ENCODE data around the gene MCHR1.
"Not testable (repeated sequence)": the region's sequence is repeated elsewhere in the genome, so short reads cannot be mapped to it uniquely, and the experiment has no call there.

MCHR1 gene

DNA sequence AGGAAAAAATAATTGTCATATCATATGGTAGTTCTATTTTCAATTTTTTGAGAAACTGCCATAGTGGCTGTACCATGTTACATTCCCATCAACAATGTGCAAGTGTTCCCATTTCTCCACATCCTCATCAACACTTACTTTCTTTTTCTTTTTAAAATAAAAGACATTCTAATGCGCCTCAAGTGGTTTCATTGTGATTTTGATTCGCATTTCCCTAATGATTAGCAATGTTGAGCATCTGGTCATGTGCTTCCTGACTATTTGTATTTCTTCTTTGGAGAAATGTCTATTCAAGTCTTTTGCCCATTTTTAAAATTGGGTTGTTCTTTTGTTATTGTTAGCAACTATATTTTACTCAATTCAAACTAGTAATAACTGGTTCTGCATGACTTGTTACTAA lies 8.4 kb downstream of the MCHR1 start:
- no peak for DNase-seq (ENCODE audit: low read depth, low spot score)

DNA sequence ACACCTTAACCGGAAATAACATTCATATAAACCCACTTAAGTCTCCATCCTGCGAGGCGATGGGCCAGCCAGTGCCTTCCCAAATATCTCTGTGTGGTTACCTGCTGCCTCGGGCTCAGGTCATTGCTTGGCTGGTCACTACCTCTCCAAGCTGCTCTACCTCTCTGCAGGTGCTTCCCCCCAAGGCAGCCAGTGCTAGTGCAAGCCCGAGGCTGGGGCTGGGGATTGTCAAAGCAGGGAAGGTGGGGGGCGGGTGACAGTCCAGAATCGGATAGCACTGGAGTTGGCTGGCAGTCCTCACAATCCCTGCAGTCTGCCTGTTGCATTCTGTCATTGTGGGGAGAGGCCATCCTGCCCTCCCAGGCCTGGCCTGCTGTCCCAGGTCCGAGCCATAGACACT lies 11.1 kb downstream of the MCHR1 start:
- DNase-seq (ENCODE audit: low read depth, low spot score) = no peak

DNA sequence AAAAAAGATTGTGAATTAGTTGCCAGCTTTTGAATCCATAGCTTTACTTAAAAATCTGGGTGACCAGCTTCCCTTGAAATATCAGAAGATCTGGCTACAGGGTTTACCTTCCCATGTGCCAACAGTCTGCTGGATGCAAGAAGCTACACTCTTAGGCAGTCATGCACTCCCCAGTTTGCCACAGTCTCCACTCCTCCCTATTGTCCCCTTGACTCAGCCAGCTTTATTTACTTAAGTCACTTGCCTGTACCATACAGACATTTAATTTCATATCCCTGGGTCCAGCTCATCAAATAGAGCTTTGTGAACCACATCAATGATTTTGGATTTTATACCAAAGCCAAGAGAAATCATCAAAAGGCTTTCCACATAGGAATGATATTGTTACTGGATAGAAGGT lies 12.2 kb downstream of the MCHR1 start:
- no peak for DNase-seq (ENCODE audit: low read depth, low spot score)

DNA sequence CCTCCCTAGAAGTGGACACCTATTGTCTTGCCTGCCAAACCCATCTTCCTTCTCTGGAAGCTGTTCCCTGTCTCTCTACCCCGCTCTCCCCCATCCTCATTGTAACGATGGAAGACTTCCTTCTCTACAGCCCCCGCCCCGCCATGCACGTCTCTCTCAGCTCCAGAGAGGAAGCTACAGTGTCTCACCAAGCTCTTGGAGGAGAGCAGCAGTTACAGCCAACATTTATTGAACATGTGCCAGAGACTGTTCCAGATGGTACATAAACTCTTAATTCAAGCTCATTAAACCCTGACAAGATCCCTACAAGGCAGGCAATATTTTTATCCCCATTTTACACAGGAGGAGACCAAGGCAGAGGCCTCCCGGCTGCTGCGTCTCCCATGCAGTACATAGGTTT lies 15.1 kb downstream of the MCHR1 start:
- no peak for DNase-seq (ENCODE audit: low read depth, low spot score)

DNA sequence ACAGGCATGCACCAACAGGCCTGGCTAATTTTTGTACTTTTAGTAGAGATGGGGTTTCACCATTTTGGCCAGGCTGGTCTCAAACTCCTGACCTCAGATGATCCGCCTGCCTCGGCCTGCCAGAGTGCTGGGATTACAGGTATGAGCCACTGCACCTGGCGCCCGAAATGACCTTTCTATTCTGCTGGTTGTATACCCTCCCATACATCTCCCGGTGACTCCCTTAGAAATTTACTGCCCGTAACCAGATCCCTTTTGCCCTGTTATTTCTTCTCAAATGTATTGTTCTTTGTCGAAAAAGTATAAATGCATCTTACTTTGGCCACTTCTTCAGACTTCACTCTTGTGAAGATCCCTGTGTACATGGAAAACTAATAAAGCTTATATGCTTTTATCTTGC lies 22.0 kb downstream of the MCHR1 start:
- DNase-seq (ENCODE audit: low read depth, low spot score) = no peak

DNA sequence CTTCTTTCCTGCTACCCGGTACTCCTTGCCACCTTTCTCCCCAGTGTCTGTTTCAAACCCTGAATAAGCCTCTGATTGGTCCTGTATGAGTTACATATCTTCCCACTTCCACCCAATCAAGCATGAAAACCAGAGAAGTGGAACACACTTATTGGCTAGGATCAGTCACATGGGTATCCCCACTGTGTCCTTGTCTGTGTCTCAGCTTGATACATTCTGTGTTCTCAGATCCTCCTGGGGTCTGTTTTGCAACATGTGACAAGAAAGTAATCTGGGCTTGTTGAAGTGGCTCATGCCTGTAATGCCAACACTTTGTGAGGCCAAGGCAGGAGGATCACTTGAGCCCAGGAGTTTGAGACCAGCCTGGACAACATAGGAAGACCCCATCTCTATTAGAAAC lies 23.9 kb downstream of the MCHR1 start:
- DNase-seq (ENCODE audit: low read depth, low spot score) = no peak

DNA sequence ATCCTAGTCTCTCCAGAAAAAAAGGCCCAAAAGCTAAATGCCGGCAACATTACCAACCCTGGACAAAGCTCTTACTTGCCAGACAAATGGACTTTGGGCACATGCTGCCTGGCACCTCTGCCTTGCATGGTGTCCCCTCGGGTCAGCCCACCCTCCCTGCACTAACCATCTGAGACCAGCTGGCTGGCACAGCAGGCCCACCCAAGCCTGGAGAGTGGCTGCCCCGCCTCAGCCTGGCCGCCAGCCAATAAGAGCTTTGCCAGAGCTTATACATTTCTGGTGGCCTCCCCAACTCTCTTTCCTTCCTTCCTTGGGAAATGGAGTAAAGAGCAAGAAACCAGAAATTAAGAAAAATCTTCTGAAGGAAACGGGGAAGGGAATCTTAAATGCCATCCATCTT lies 24.5 kb downstream of the MCHR1 start:
- no peak for DNase-seq (ENCODE audit: low read depth, low spot score)

DNA sequence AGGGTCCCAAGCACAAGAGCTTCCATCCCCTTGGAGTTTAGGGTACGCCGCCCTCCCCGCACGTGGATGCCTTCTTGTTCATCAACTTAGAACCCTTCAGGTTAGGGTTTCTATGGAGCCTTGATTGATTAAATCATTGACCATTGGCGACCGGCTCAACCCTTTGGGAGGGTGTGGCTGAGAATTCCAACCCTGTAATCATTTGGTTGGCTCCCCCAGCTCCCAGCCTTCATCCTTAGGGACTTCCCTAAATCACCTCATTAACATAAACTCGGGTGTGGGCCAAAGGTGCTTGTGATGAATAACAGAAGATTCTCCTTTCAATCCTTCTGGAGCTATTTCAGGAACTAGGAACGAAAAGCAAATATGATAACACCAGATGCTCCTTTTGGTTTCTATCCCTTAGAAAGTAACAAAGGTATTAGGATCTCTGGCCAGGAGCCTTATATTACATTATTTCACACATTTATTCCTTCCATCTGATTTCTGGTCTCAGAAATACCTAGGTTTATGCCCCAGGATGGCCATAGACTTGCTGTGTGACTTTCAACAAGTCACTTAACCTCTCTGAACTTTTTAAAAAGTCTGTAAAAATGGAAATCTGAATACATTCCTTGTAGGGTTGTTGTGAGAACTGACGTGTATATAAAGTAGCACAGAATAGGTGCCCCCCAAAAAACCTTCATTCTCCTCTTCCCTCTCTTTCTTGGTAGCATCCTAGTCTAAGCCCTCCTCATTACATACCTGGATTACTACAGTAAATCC lies 26.8 kb downstream of the MCHR1 start:
- DNase-seq (ENCODE audit: low read depth, low spot score) = no peak

DNA sequence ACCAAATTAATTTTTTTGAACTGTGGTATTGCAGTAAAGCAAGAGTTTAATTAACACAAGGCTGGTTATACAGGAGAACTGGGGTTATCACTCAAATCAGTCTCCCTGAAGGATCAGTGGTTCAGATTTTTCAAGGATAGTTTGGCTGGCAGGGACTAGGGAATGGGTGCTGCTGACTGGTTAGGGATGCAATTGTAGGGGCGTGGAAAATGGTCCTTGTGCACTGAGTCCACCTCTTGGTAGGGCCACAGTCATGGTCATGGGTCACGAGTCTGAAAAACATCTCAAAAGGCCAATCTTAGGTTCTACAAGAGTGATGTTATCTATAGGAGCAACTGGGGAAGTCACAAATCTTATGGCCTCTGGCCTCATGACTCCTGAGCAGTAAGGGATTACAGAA lies 27.9 kb downstream of the MCHR1 start:
- DNase-seq (ENCODE audit: low read depth, low spot score) = no peak

DNA sequence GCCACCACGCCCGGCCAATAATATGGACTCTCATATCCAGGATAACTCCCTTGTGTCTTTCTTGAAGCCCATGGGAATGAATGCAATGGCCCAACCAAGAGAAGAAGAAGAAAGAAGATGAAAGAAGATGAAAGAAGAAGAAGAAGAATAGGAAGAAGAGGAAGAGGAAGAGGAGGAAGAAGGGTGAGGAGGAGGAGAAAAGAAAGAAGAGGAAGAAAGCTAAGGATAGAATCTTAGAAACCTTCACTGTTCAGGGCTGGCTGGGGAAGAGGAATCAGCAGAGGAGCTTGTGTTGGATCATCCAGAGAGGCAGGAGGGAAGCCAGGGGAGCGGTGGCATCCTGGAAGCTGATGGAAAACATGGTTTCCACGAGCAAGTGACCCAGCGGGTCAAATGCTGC lies 28.9 kb downstream of the MCHR1 start:
- no peak for DNase-seq (ENCODE audit: low read depth, low spot score)

DNA sequence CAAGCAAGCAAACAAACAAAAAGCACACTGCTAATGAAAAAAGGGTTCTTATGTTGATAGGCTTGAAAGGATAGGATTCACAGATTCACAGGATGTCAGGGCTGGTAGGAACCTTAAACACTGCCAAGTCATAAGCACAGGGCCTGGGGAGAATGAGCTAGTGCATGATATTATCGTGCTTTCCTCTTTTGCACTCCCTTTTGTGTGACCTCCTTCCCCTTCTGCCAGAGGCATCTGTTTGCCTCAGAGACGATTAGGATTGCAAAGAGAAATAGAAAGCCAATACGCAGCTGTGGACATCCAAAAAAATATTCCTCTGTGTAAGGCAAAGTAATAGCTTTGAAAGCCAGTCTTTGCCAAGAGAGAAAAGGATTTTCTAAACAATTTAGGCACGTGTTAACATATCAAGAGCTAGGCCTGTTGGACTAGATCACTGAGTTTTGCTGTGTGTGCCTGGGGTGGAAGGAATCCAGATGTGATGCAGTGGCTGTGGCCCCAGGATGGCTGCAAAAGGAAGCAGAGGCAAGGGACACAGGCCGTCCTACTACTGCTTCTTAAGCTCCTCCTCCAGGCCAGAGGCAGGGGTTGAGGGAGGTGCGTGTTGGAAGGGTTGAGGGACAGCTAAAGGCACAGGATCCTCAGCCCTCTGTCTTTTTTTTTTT lies 30.6 kb downstream of the MCHR1 start:
- DNase-seq (ENCODE audit: low read depth, low spot score) = no peak

DNA sequence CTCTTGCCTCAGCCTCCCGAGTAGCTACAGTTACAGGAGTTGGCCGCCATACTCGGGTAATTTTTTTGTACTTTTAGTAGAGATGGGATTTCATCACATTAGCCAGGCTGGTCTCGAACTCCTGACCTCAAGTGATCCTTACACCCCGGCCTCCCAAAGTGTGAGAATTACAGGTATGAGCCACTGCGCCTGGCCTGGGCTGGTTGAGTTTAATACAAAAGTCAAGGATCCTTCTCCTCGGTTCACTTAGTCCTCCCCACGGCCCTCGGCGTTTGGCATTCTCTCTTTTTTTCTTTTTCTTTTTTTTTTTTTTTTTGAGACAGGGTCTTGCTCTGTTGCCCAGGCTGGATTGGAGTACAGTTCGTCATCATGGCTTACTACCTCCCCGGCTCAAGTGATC lies 33.0 kb downstream of the MCHR1 start:
- no peak for DNase-seq (ENCODE audit: low read depth, low spot score)

DNA sequence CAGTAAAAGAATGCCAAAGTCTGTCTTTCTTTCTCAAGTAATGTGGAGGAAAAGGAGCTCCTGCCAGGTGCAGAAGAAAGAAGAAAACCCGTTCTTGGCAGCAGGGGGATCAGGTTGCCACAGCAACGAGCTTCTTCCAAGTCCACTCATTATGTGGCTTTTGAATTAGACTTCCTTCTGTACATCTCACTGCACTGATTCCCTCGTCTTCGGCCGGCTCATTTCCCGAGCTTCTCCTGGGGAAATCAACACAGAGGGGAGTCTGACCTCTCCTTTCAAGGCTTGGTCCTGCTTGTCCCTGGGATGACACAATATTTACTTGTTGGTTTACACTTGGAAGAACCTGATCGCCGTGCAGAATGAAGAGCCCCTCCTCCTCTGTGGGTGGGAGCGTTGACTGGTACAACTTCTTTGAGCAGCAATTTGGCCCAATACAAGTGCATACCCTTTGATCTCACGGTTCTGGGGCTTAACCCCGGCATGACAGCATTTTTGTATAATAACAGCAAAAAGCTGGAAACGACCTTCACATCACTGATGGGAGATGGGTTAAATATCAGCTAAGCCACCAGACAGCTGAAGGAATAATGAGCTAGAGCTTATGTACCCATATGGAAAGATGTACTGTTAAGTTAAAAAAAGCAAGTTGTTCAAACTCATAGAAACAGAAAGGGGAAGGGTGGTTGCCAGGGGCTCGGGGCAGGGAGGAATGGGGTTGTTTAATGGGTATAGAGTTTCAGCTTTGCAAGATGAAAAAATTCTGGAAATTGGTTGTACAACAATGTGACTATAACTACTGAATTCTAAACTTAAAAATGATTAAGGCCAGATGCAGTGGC lies 35.4 kb downstream of the MCHR1 start:
- peak; percentile 91 for DNase-seq (ENCODE audit: low read depth, low spot score)

DNA sequence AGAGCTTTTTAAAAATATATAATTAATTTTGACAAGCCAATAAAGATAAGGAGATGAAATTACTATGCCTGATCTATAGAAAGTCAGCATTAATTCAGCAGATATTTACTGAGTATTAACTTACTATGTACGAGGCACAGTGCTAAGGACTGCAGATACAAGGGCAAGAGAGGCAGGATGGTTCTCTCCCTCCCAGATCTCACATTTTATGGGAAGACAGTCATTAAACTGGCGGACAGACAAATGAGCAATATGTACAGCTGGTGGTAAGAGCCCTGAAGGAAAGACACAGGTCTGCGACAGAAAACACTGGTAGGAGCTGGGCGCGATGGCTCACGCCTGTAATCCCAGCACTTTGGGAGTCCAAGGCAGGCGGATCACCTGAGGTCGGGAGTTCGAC lies 36.8 kb downstream of the MCHR1 start:
- no peak for DNase-seq (ENCODE audit: low read depth, low spot score)

DNA sequence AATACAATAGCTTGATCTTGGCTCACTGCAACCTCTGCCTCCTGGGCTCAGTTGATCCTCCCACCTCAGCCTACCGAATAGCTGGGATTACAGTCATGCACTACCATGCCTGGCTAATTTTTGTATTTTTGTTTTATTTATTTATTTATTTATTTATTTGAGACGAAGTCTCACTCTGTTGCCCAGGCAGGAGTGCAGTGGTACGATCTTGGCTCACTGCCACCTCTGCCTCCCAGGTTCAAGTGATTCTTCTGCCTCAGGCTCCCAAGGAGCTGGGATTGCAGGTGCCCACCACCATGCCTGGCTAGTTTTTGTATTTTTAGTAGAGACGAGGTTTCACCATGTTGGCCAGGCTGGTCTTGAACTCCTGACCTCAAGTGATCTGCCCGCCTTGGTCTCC lies 38.4 kb downstream of the MCHR1 start:
- DNase-seq (ENCODE audit: low read depth, low spot score) = not testable (repeated sequence)

DNA sequence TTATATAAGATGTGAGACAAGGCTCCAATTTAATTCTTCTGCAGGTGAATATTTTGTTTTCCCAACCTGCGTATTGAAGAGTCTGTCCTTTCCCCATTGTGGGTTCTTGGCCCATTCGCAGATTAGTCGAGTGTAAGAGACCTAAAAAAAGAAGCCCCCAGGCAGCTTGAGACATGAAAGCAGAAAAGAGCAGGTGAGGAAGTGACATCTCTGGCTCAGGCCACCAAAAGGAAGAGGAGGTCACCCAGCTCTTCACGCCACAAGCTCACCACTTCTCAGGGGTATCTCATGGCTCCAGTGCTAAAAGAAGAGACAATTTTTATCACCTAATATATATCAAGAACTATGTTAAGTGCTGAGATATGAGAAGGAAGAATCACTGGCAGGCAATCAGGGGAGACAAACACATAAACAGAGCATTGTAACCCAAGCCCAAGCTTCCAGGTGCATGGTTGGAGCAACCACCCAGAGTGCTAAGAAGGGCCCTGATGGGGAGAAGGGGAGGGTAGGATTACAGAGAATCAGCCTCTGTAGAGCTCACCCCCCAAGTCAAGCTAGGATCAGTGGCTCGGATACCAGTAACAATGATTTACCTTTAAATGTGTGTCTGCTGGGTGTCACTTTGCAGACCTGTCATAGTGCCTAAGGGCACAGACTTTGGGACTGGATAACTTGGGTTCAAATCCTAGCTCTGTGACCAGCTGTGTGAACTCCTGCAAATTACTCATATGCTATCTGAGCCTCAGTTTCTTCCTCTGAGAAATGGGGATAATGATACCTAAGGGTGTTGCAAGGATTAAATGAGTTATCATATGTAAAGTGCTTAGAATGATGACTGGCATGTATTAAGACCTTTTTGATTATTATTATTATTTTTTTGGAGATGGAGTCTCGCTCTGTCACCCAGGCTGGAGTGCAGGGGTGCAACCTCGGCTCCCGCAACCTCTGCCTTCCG lies 39.2 kb downstream of the MCHR1 start:
- DNase-seq (ENCODE audit: low read depth, low spot score) = no peak

DNA sequence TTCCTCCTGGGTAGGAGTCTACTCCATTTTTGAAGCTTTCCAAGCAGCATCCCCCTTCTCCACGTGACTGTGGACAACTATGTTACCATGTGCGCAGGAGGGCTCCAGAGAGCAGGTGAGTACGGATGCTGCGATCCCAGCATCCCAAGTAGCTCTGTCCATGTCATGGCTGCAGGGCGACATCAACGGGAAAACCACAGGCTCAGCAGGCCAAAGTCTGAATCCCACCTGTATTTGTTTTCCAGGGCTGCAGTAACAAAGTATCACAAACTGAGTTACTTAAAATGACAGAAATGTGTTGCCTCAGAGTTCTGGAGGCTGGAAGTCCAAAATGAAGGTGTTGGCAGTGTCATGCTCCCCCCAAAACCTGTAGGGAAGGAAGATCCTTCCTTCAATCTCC lies 40.3 kb downstream of the MCHR1 start:
- no peak for DNase-seq (ENCODE audit: low read depth, low spot score)

DNA sequence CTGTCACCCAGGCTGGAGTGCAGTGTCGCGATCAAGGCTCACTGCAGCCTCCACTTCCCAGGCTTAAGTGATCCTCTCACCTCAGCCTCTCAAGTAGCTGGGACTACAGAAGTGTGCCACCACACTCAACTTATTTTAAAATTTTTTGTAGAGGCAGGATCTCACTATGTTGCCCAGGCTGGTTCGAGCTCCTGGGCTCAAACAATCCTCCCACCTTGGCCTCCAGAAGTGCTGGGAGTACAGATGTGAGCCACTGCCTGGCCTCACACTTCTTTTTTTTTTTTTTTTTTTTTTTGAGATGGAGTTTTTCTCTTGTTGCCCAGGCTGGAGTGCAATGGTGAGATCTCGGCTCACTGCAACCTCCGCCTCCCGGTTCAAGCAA lies 40.9 kb downstream of the MCHR1 start:
- DNase-seq (ENCODE audit: low read depth, low spot score) = not testable (repeated sequence)

DNA sequence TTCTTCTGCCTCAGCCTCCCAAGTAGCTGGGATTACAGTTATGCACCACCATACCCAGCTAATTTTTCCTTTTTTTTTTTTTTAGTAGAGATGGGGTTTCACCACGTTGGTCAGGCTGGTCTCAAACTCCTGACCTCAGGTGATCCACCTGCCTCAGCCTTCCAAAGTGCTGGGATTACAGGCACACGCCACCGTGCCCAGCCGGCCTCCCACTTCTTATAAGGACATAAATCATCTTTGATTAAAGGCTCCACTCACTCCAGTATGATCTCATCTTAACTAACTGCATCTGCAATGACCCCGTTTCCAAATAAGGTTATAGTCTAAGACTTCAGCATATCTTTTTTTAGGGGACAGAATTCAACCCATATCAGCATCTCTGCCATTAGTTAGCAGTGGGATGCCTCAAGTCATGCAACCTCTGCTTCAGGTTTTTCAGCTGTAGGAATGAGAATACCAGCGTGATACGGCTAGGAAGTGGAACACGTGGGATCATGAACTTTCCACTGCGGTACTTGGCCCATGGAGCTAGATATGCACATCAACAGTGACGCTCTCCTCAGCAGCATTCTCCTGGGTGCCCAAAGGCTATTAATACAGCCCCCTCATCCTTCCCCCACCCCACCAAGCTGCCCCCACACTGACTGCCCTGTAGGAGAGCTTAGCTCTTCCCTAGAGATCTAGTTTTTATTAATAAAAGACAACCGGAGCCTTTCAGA lies 41.4 kb downstream of the MCHR1 start:
- no peak for DNase-seq (ENCODE audit: low read depth, low spot score)

DNA sequence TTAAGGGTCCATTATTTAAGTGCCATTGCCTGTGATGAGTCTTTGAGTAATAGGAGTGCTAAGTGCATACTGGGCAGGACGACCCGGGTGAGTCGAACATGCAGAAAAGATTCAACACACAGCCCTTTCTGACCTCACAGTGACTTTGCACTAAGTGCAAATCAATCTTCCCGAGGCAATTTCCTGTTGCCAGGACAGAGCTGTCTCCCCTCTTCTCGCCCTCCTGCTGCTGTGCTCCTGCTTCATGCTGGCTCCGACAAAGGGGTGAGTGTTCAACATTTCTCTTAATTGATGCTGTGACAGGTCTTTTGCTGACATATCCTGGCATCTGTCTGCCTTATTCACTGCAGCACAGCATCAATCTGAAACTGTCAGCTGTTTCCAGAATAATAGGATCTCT lies 42.0 kb downstream of the MCHR1 start:
- DNase-seq (ENCODE audit: low read depth, low spot score) = peak; percentile 60

DNA sequence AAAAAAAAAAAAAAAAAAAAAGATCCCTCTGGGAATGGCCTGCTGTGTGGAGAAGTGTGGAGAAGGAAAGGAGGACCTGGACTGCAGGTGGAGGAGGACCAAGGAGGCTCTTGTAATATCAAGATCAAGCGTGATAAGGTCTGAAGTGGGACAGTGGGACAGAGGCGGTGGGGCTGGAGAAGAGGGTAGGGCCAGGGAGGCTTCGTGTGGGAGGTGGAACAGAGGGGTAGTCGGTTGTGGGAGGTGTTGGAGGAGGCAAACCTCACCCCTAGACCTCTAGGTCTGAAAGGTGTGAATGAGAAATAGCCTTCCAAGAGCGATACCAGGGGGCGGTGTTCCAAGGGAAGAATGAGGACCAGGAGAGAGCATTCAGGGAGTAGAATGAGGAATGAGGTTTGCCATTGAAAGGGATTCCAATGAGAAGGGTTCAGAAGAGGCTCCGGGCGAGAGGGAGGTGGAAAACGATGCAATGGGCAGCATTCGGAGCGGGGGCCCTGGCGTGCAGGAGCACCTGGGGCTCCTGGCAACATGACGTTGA lies 44.2 kb downstream of the MCHR1 start:
- no peak for DNase-seq (ENCODE audit: low read depth, low spot score)

Data from astrocyte of the hippocampus (primary cell).